Measurements from ENCODE around the gene COG2.
"Not testable (repeated sequence)": the region's sequence is repeated elsewhere in the genome, so short reads cannot be mapped to it uniquely, and the experiment has no call there.

The COG2 gene

GRCh38 chr1:230680300-230681025 is 38.2 kb downstream of the COG2 start:
- DNase-seq, result no peak

- no peak for DNase-seq
Measured at GRCh38 chr1:230681599-230681998, 39.3 kb downstream of the COG2 start.

- DNase-seq, result no peak
Measured at GRCh38 chr1:230682274-230682673, 40.0 kb downstream of the COG2 start.

GRCh38 chr1:230682882-230683610 is 40.8 kb downstream of the COG2 start:
- no peak for DNase-seq

- DNase-seq, result no peak
Measured at GRCh38 chr1:230684146-230684545, 41.9 kb downstream of the COG2 start.

GRCh38 chr1:230684998-230685397 is 42.7 kb downstream of the COG2 start:
- DNase-seq, result no peak

- no peak for DNase-seq
Measured at GRCh38 chr1:230686747-230687146, 44.5 kb downstream of the COG2 start.

GRCh38 chr1:230690101-230690500 is 47.8 kb downstream of the COG2 start:
- no peak for DNase-seq

GRCh38 chr1:230691615-230692014 is 49.3 kb downstream of the COG2 start:
- DNase-seq, result no peak

GRCh38 chr1:230693221-230693620 is 50.9 kb downstream of the COG2 start:
- DNase-seq, result no peak

- DNase-seq, result no peak
Measured at GRCh38 chr1:230693777-230694176, 51.5 kb downstream of the COG2 start.

- DNase-seq, result no peak
Measured at GRCh38 chr1:230694464-230694863, 52.2 kb downstream of the COG2 start.

- no peak for DNase-seq
Measured at GRCh38 chr1:230694991-230695390, 52.7 kb downstream of the COG2 start.

GRCh38 chr1:230696218-230696617 is 53.9 kb downstream of the COG2 start:
- DNase-seq, result no peak

GRCh38 chr1:230696722-230697437 is 54.6 kb downstream of the COG2 start:
- DNase-seq, result no peak

- DNase-seq, result no peak
Measured at GRCh38 chr1:230698130-230698529, 55.8 kb downstream of the COG2 start.

- not testable (repeated sequence) for DNase-seq
Measured at GRCh38 chr1:230698964-230699363, 56.7 kb downstream of the COG2 start.

- DNase-seq, result no peak
Measured at GRCh38 chr1:230699716-230700115, 57.4 kb downstream of the COG2 start.

GRCh38 chr1:230700132-230700531 is 57.9 kb downstream of the COG2 start:
- DNase-seq, result no peak

GRCh38 chr1:230701434-230701833 is 59.2 kb downstream of the COG2 start:
- no peak for DNase-seq

GRCh38 chr1:230701895-230702768 is 59.9 kb downstream of the COG2 start:
- no peak for DNase-seq

GRCh38 chr1:230702934-230703678 is 60.8 kb downstream of the COG2 start:
- no peak for DNase-seq

All from activated CD4-positive, CD25-positive, alpha-beta regulatory T cell treated with anti-CD3 and anti-CD28 coated beads, Interleukin-2, amount 50 U/mL, for 72 hours (primary cell).